ENCODE results near the gene ARHGEF18. TPM values are rescaled to one million over a fixed set of nuclear protein-coding genes. Genes with fewer than 3 reads are reported as not detected.
"Not testable (repeated sequence)": the region's sequence is repeated elsewhere in the genome, so short reads cannot be mapped to it uniquely, and the experiment has no call there.

Gene ARHGEF18
- total and polyA plus RNA-seq, 2 of the 13 experiments (the other 11 are each of a cell fraction or from before 2014, with no cell fraction given), result 4.2 to 17.5 TPM

DNA sequence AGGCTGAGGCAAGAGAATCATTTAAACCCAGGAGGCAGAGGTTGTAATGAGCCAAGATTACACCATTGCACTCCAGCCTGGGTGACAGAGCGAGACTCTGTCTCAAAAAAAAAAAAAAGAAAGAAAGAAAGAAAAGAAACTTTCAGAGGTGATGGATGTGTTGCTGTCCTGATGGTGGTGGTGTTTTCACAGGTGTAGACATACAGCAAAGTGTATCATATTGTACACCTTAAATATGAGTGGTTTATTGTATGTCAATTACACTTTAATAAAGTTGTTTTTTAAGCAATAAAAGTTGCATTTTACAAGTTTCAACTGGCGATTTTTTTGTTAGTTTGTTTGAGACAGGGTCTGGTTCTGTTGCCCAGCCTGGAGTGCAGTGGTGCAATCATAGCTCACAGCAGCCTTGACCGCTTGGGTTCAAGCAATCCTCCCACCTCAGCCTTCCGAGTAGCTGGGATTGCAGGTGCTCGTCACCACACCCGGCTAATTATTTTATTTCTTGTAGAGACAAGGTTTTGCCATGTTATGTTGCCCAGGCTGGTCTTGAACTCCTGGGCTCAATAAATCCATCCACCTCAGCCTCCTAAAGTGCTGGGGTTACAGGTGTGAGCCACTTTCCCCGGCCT, 41.0 kb upstream of the ARHGEF18 start (continued):
- TF ChIP-seq, protein P1, sequence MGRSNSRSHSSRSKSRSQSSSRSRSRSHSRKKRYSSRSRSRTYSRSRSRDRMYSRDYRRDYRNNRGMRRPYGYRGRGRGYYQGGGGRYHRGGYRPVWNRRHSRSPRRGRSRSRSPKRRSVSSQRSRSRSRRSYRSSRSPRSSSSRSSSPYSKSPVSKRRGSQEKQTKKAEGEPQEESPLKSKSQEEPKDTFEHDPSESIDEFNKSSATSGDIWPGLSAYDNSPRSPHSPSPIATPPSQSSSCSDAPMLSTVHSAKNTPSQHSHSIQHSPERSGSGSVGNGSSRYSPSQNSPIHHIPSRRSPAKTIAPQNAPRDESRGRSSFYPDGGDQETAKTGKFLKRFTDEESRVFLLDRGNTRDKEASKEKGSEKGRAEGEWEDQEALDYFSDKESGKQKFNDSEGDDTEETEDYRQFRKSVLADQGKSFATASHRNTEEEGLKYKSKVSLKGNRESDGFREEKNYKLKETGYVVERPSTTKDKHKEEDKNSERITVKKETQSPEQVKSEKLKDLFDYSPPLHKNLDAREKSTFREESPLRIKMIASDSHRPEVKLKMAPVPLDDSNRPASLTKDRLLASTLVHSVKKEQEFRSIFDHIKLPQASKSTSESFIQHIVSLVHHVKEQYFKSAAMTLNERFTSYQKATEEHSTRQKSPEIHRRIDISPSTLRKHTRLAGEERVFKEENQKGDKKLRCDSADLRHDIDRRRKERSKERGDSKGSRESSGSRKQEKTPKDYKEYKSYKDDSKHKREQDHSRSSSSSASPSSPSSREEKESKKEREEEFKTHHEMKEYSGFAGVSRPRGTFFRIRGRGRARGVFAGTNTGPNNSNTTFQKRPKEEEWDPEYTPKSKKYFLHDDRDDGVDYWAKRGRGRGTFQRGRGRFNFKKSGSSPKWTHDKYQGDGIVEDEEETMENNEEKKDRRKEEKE (IDR thresholded peaks at IDR 0.05), result no peak
- TF ChIP-seq HNRNPH1 (optimal IDR thresholded peaks at IDR 0.05; ENCODE audit: low read depth, low read length) (no peak), ATF7-NPFF (CRISPR knock-in tag; IDR thresholded peaks at IDR 0.05; ENCODE audit: low read depth) (no peak), MYNN (CRISPR knock-in tag; IDR thresholded peaks at IDR 0.05; ENCODE audit: low read depth) (no peak), RERE (CRISPR knock-in tag; IDR thresholded peaks at IDR 0.05; ENCODE audit: low read depth) (no peak), CHD4 (IDR thresholded peaks at IDR 0.05; ENCODE audit: borderline replicate concordance, low read length) (no peak), DMTF1 (CRISPR knock-in tag; IDR thresholded peaks at IDR 0.05) (no peak)
- TF ChIP-seq, protein P2, sequence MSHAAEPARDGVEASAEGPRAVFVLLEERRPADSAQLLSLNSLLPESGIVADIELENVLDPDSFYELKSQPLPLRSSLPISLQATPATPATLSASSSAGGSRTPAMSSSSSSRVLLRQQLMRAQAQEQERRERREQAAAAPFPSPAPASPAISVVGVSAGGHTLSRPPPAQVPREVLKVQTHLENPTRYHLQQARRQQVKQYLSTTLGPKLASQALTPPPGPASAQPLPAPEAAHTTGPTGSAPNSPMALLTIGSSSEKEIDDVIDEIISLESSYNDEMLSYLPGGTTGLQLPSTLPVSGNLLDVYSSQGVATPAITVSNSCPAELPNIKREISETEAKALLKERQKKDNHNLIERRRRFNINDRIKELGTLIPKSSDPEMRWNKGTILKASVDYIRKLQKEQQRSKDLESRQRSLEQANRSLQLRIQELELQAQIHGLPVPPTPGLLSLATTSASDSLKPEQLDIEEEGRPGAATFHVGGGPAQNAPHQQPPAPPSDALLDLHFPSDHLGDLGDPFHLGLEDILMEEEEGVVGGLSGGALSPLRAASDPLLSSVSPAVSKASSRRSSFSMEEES (CRISPR knock-in tag; IDR thresholded peaks at IDR 0.05), result no peak

DNA sequence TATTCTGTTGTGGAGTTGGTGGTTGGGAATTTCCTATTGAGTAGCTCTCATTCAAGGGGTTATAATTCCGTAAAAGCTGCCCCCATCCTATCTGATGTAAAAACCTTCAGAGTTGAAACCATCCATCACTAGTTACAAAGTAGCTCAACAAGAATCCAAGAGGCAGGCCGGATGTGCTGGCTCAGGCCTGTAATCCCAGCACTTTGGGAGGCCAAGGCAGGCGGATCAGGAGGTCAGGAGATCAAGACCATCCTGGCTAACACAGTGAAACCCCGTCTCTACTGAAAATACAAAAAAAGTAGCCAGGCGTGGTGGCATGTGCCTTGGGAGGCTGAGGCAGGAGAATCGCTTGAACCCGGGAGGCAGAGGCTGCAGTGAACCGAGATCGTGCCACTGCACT, 40.4 kb upstream of the ARHGEF18 start:
- intact Hi-C loops (cut with micrococcal nuclease; ENCODE audit: unreplicated experiment); DNase-seq (ENCODE audit: low spot score); ATAC-seq; CTCF ChIA-PET (ENCODE audit: low intra/inter-chr PET ratio, low total read pairs); in situ Hi-C loops (cut with HindIII; ENCODE audit: extremely low pct_ligation_motif_present, low pct_unique_long_range_greater_than_20kb); H3K79me2 ChIP-seq (ENCODE audit: insufficient read depth, low read length); FAIRE-seq; H3K4me3 ChIP-seq (replicated peaks in 1 of 3; ENCODE audit: insufficient read depth in 1 of 3, low read depth in 2 of 3, low read length in 3 of 3); POLR2A ChIA-PET; H3K9ac ChIP-seq (ENCODE audit: insufficient read depth, low read depth, low read length); BruUV-seq (replicated peaks); H3K36me3 ChIP-seq (replicated peaks in 1 of 2; ENCODE audit: control insufficient read depth in 1 of 2, insufficient read depth in 2 of 2, low read length in 2 of 2); H3K4me2 ChIP-seq (ENCODE audit: low read depth, low read length); H3K9me3 ChIP-seq (ENCODE audit: low read length); H2AFZ ChIP-seq (ENCODE audit: low read length); H3K27me3 ChIP-seq (ENCODE audit: control insufficient read depth in 1 of 2, insufficient read depth in 2 of 2, low read length in 2 of 2); H3K4me1 ChIP-seq (ENCODE audit: insufficient read depth, low read length); H4K20me1 ChIP-seq (ENCODE audit: insufficient read depth, low read length); H3K27ac ChIP-seq (ENCODE audit: extremely low read length, insufficient read depth, low read length): not testable (repeated sequence)
- WGBS (ENCODE audit: low lambda C conversion rate), result 48% methylated on average over 9 of the region's 9 CpGs

All from HepG2 (cell line).